GOT3 (cell line): ENCODE results near the gene ZNF23.

ENCODE experiments used
- DNase-seq: peaks from one replicate; lab custom pipeline; 2025; ENCODE audit warnings: mixed read lengths; lab: John Stamatoyannopoulos, UW

The ZNF23 gene

GRCh38 chr16:71426069-71426879 lies 35.8 kb downstream of the ZNF23 start:
- no peak for DNase-seq

- no peak for DNase-seq
These were observed 36.3 kb downstream of the ZNF23 start for GRCh38 chr16:71425746-71426068.

GRCh38 chr16:71424626-71425025 lies 37.4 kb downstream of the ZNF23 start:
- DNase-seq = no peak

GRCh38 chr16:71423865-71424264 lies 38.2 kb downstream of the ZNF23 start:
- no peak for DNase-seq

GRCh38 chr16:71423016-71423415 lies 39.0 kb downstream of the ZNF23 start:
- DNase-seq = no peak

- no peak for DNase-seq
These were observed 40.1 kb downstream of the ZNF23 start for GRCh38 chr16:71421911-71422310.

GRCh38 chr16:71414038-71414437 lies 48.0 kb downstream of the ZNF23 start:
- no peak for DNase-seq

- no peak for DNase-seq
These were observed 48.7 kb downstream of the ZNF23 start for GRCh38 chr16:71413341-71413740.

GRCh38 chr16:71412270-71413160 lies 49.5 kb downstream of the ZNF23 start:
- DNase-seq = no peak

GRCh38 chr16:71410146-71410545 lies 51.9 kb downstream of the ZNF23 start:
- no peak for DNase-seq

GRCh38 chr16:71409011-71409775 lies 52.9 kb downstream of the ZNF23 start:
- no peak for DNase-seq

GRCh38 chr16:71408536-71408935 lies 53.5 kb downstream of the ZNF23 start:
- no peak for DNase-seq

- no peak for DNase-seq
These were observed 54.3 kb downstream of the ZNF23 start for GRCh38 chr16:71407731-71408130.

GRCh38 chr16:71406724-71407123 lies 55.3 kb downstream of the ZNF23 start:
- DNase-seq = no peak

GRCh38 chr16:71406316-71406715 lies 55.7 kb downstream of the ZNF23 start:
- DNase-seq = no peak

GRCh38 chr16:71404364-71404763 lies 57.7 kb downstream of the ZNF23 start:
- DNase-seq = no peak

- no peak for DNase-seq
These were observed 59.4 kb downstream of the ZNF23 start for GRCh38 chr16:71402674-71403073.

GRCh38 chr16:71402007-71402406 lies 60.0 kb downstream of the ZNF23 start:
- DNase-seq = no peak

GRCh38 chr16:71399801-71400563 lies 62.1 kb downstream of the ZNF23 start:
- no peak for DNase-seq
